ENCODE results near the gene NSUN4. TPM values are rescaled to one million over a fixed set of nuclear protein-coding genes. Genes with fewer than 3 reads are reported as not detected.

The NSUN4 gene
- total RNA-seq, 1 donor from 2014 or later, result 16.9 TPM

DNA sequence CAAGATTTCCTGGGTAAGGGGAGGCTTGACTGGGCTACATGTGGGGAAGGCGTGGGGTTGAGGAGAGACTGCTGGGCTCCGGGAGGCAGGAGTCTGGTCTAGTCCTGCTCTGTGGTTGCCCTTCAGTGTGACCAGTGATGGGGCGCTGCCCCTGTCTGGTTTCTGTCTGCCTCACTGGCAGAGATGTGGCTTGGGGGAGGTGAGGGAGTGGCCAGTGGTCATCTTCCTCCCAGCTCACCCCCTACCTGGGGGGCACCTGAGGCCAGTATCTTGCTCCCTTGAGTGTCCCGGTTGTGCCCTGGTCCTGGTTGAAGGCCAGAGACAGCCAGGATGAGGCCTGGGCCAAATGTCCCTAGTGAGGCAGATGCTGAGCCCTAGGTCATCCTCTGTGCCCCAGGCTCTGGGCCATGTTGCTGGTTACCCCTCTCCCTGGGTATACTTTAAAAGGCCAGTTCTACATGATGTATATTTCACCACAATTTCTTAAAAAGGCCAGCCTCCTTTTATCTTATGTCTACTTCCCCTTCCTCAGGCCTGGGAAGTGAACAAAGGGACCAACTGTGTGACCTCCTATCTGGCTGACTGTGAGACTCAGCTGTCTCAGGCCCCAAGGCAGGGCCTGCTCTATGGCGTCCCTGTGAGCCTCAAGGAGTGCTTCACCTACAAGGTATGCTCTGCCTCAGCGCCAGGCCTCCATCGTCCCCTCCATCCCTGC lies 64.0 kb downstream of the NSUN4 start:
- no peak overlapping the region for H3K4me3 Mint-ChIP-seq (ENCODE audit: unreplicated experiment)
- no peak overlapping the region for H3K27ac Mint-ChIP-seq (ENCODE audit: unreplicated experiment)
- H3K27me3 ChIP-seq (ENCODE audit: insufficient read depth, low read length), result no peaks in the 10 kb centered on the region

GRCh38 chr1:46405197-46405555 lies 64.6 kb downstream of the NSUN4 start:
- Histone ChIP-seq H3K4me1 (ENCODE audit: insufficient read depth, low read length) (peaks cover 10% of the 10 kb centered on the region), H3K9me3 (ENCODE audit: insufficient read depth, low read depth, low read length) (no peaks in the 10 kb centered on the region), H3K27me3 (ENCODE audit: insufficient read depth, low read length) (no peaks in the 10 kb centered on the region), H2AFZ (ENCODE audit: low read depth, low read length) (no peak overlapping the region), H3K36me3 (ENCODE audit: insufficient read depth, low read length) (no peaks in the 10 kb centered on the region), H3K27ac (ENCODE audit: low read depth, low read length) (no peak overlapping the region), H3K9ac (ENCODE audit: low read length) (no peak overlapping the region), H4K20me1 (ENCODE audit: insufficient read depth, low read length) (no peaks in the 10 kb centered on the region), H3K4me2 (ENCODE audit: low read length) (no peak overlapping the region), H3K4me3 (ENCODE audit: insufficient read depth, low read depth, low read length) (no peak overlapping the region), H3K79me2 (ENCODE audit: insufficient read depth, low read length) (no peaks in the 10 kb centered on the region)
- Mint-ChIP-seq H3K36me3 (ENCODE audit: low read depth, unreplicated experiment) (peaks cover 3% of the 10 kb centered on the region), H3K4me1 (ENCODE audit: low read depth, unreplicated experiment) (peaks cover 8% of the 10 kb centered on the region), H3K27ac (ENCODE audit: unreplicated experiment) (no peak overlapping the region), H3K4me3 (ENCODE audit: unreplicated experiment) (no peak overlapping the region), H3K9me3 (ENCODE audit: unreplicated experiment) (no peaks in the 10 kb centered on the region), H3K27me3 (ENCODE audit: low read depth, unreplicated experiment) (peaks cover 36% of the 10 kb centered on the region)
- FAIRE-seq (no peak), DNase-seq (ENCODE audit: low read depth) (no peak)
- TF ChIP-seq, protein P1, sequence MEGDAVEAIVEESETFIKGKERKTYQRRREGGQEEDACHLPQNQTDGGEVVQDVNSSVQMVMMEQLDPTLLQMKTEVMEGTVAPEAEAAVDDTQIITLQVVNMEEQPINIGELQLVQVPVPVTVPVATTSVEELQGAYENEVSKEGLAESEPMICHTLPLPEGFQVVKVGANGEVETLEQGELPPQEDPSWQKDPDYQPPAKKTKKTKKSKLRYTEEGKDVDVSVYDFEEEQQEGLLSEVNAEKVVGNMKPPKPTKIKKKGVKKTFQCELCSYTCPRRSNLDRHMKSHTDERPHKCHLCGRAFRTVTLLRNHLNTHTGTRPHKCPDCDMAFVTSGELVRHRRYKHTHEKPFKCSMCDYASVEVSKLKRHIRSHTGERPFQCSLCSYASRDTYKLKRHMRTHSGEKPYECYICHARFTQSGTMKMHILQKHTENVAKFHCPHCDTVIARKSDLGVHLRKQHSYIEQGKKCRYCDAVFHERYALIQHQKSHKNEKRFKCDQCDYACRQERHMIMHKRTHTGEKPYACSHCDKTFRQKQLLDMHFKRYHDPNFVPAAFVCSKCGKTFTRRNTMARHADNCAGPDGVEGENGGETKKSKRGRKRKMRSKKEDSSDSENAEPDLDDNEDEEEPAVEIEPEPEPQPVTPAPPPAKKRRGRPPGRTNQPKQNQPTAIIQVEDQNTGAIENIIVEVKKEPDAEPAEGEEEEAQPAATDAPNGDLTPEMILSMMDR (IDR thresholded peaks at IDR 0.05; ENCODE audit: insufficient read depth, low read depth, low read length), result no peak
- no peak for TF ChIP-seq EZH2 (IDR thresholded peaks at IDR 0.05; ENCODE audit: insufficient read depth, low read length)

More for the DNA sequence above, 64.0 kb downstream of the NSUN4 start:
- FAIRE-seq (no peak), DNase-seq (ENCODE audit: low read depth) (no peak)
- H3K27me3 Mint-ChIP-seq (ENCODE audit: low read depth, unreplicated experiment), result peaks cover 31% of the 10 kb centered on the region
- Histone ChIP-seq H2AFZ (ENCODE audit: low read depth, low read length) (no peak overlapping the region), H3K4me1 (ENCODE audit: insufficient read depth, low read length) (peaks cover 10% of the 10 kb centered on the region), H3K27ac (ENCODE audit: low read depth, low read length) (no peak overlapping the region), H3K4me3 (ENCODE audit: insufficient read depth, low read depth, low read length) (no peak overlapping the region), H3K79me2 (ENCODE audit: insufficient read depth, low read length) (no peaks in the 10 kb centered on the region), H4K20me1 (ENCODE audit: insufficient read depth, low read length) (no peaks in the 10 kb centered on the region), H3K36me3 (ENCODE audit: insufficient read depth, low read length) (no peaks in the 10 kb centered on the region), H3K4me2 (ENCODE audit: low read length) (no peak overlapping the region), H3K9ac (ENCODE audit: low read length) (no peak overlapping the region), H3K9me3 (ENCODE audit: insufficient read depth, low read depth, low read length) (no peaks in the 10 kb centered on the region)
- peaks cover 8% of the 10 kb centered on the region for H3K4me1 Mint-ChIP-seq (ENCODE audit: low read depth, unreplicated experiment)
- peaks cover 2% of the 10 kb centered on the region for H3K9me3 Mint-ChIP-seq (ENCODE audit: unreplicated experiment)
- H3K36me3 Mint-ChIP-seq (ENCODE audit: low read depth, unreplicated experiment), result peaks cover 3% of the 10 kb centered on the region
- TF ChIP-seq, protein P1 (IDR thresholded peaks at IDR 0.05; ENCODE audit: insufficient read depth, low read depth, low read length), result no peak
- no peak for TF ChIP-seq EZH2 (IDR thresholded peaks at IDR 0.05; ENCODE audit: insufficient read depth, low read length)

DNA sequence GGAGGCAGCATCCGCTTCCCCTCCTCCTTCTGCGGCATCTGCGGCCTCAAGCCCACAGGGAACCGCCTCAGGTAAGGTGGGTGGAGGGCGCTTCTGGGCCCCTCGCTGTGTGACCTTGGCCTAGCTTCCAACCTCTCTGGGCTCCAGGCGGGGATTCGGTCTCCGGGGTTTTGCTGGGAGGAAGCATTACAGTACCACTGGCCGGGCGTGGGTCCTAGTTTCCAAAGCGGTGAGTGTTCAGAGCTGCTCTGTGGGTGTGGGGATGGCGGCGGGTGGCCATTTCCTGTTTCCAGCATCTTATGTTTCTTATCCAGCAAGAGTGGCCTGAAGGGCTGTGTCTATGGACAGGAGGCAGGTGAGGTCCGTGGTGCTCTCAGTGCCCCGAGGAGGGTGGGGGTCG lies 65.1 kb downstream of the NSUN4 start:
- TF ChIP-seq, protein P1 (IDR thresholded peaks at IDR 0.05; ENCODE audit: insufficient read depth, low read depth, low read length), result no peak
- TF ChIP-seq EZH2 (IDR thresholded peaks at IDR 0.05; ENCODE audit: insufficient read depth, low read length), result no peak
- Histone ChIP-seq H3K4me2 (ENCODE audit: low read length) (no peak overlapping the region), H3K9me3 (ENCODE audit: insufficient read depth, low read depth, low read length) (no peaks in the 10 kb centered on the region), H4K20me1 (ENCODE audit: insufficient read depth, low read length) (no peaks in the 10 kb centered on the region), H2AFZ (ENCODE audit: low read depth, low read length) (peak overlapping the region; percentile 92), H3K9ac (ENCODE audit: low read length) (peak overlapping the region; percentile 52), H3K27ac (ENCODE audit: low read depth, low read length) (no peak overlapping the region), H3K4me1 (ENCODE audit: insufficient read depth, low read length) (peaks cover 10% of the 10 kb centered on the region), H3K27me3 (ENCODE audit: insufficient read depth, low read length) (no peaks in the 10 kb centered on the region), H3K79me2 (ENCODE audit: insufficient read depth, low read length) (no peaks in the 10 kb centered on the region), H3K4me3 (ENCODE audit: insufficient read depth, low read depth, low read length) (no peak overlapping the region), H3K36me3 (ENCODE audit: insufficient read depth, low read length) (no peaks in the 10 kb centered on the region)
- Mint-ChIP-seq H3K36me3 (ENCODE audit: low read depth, unreplicated experiment) (peaks cover 3% of the 10 kb centered on the region), H3K27me3 (ENCODE audit: low read depth, unreplicated experiment) (peaks cover 38% of the 10 kb centered on the region), H3K27ac (ENCODE audit: unreplicated experiment) (no peak overlapping the region), H3K4me1 (ENCODE audit: low read depth, unreplicated experiment) (peaks cover 8% of the 10 kb centered on the region), H3K9me3 (ENCODE audit: unreplicated experiment) (no peaks in the 10 kb centered on the region), H3K4me3 (ENCODE audit: unreplicated experiment) (no peak overlapping the region)
- FAIRE-seq, result no peak
- DNase-seq (ENCODE audit: low read depth), result no peak
